HepG2 (cell line): Measurements from ENCODE around the gene EPS8L1. TPM values are rescaled to one million over a fixed set of nuclear protein-coding genes. Genes with fewer than 3 reads are reported as not detected.

ENCODE experiments used
- BATF2 ChIP-seq: sonication (generic); formaldehyde crosslinking; IDR thresholded peaks from 2 replicates; pipeline ENCODE4 v1.8.0; 2022; ENCODE audit warnings: mild to moderate bottlenecking, missing genetic modification reagents, moderate library complexity
- HES4 ChIP-seq: sonication (generic); formaldehyde crosslinking; IDR thresholded peaks from 2 replicates; pipeline ENCODE4 v1.9.0; 2021; ENCODE audit warnings: mild to moderate bottlenecking, missing genetic modification reagents, borderline replicate concordance
- HNRNPLL ChIP-seq: fragments of 200-400 bp; formaldehyde crosslinking; IDR thresholded peaks from 2 replicates; pipeline ENCODE4 v1.6.1; 2017; ENCODE audit warnings: mild to moderate bottlenecking, low read depth, low read length; ENCODE audit not compliant: poor library complexity, severe bottlenecking
- MTF1 ChIP-seq: sonication (generic); formaldehyde crosslinking; IDR thresholded peaks from 2 replicates; pipeline ENCODE4 v1.5.0; 2020; ENCODE audit warnings: missing genetic modification reagents
- NFRKB ChIP-seq: fragments of 450-650 bp; IDR thresholded peaks from 2 replicates; pipeline ENCODE4 v1.6.1; 2017
- ZFP90 ChIP-seq: sonication (generic); formaldehyde crosslinking; IDR thresholded peaks from 2 replicates; pipeline ENCODE4 v1.8.0; 2022; ENCODE audit warnings: missing genetic modification reagents, mild to moderate bottlenecking, inconsistent platforms, borderline replicate concordance
- ZNF124 ChIP-seq: sonication (generic); formaldehyde crosslinking; IDR thresholded peaks from 2 replicates; pipeline ENCODE4 v1.4.0; 2020; ENCODE audit warnings: missing genetic modification reagents
- ZNF382 ChIP-seq: sonication (generic); formaldehyde crosslinking; IDR thresholded peaks from 2 replicates; pipeline ENCODE4 v1.5.0; 2020; ENCODE audit warnings: missing genetic modification reagents, mild to moderate bottlenecking, borderline replicate concordance
- ZNF547 ChIP-seq: sonication (generic); formaldehyde crosslinking; IDR thresholded peaks from 2 replicates; pipeline ENCODE4 v1.5.1; 2020; ENCODE audit warnings: mild to moderate bottlenecking, missing genetic modification reagents
- ZNF564 ChIP-seq: sonication (generic); formaldehyde crosslinking; IDR thresholded peaks from 2 replicates; pipeline ENCODE4 v1.8.1; 2023; ENCODE audit warnings: mild to moderate bottlenecking, missing genetic modification reagents
- ZNF678 ChIP-seq: sonication (generic); formaldehyde crosslinking; IDR thresholded peaks from 2 replicates; pipeline ENCODE4 v1.4.0; 2020; ENCODE audit warnings: mild to moderate bottlenecking, missing genetic modification reagents
- polyA plus RNA-seq, 8 experiments: library from polyadenylated mRNA; depleted of rRNA in 3 of 8; stranded (reverse) in 7 of 8; unstranded in 1 of 8; fragments of >200 nt; fragmentation: Illumina TruSeq in 4 of 8; extraction: Trizol in 4 of 8; gene quantifications; 2 replicates each; pipeline versions ENCODE4 v1.2.1 to v1.2.3, GENCODE V29; 2011 to 2016; ENCODE audit warnings: low read depth in 4 of 8, missing spikeins in 1 of 8, mixed read lengths in 1 of 8; ENCODE audit not compliant: insufficient read depth in 1 of 8
- total RNA-seq, 5 experiments: library from RNA; depleted of rRNA; stranded (reverse); fragments of >200 nt; fragmentation: Illumina TruSeq; extraction: Trizol; gene quantifications; 2 replicates each; pipeline ENCODE4 v1.2.3, GENCODE V29; 2016; ENCODE audit warnings: low read depth in 1 of 5
- TF ChIP-seq, protein P1 (sequence below): sonication (generic); formaldehyde crosslinking; IDR thresholded peaks from 2 replicates; pipeline ENCODE4 v1.8.1; 2022; ENCODE audit warnings: low read depth, mild to moderate bottlenecking, missing genetic modification reagents
- TF ChIP-seq, protein P2 (sequence below), 2 experiments: fragments of 450-650 bp in 1 of 2; sonication (generic) in 1 of 2; formaldehyde crosslinking in 1 of 2; IDR thresholded peaks; 2 replicates each; pipeline versions ENCODE4 v1.6.1 to v1.8.0; 2016 to 2022; ENCODE audit warnings: antibody characterized with exemption in 1 of 2, mild to moderate bottlenecking in 1 of 2, missing genetic modification reagents in 1 of 2
- TF ChIP-seq, protein P3 (sequence below): sonication (generic); formaldehyde crosslinking; IDR thresholded peaks from 2 replicates; pipeline ENCODE4 v1.5.1; 2020; ENCODE audit warnings: mild to moderate bottlenecking, moderate library complexity, missing genetic modification reagents

Gene EPS8L1
- total and polyA plus RNA-seq, 2 of the 13 experiments (the other 11 are each of a cell fraction or from before 2014, with no cell fraction given) = 3.0 to 6.3 TPM

GRCh38 chr19:55080968-55081769, 5.5 kb downstream of the EPS8L1 start (continued):
- TF ChIP-seq, protein P1, sequence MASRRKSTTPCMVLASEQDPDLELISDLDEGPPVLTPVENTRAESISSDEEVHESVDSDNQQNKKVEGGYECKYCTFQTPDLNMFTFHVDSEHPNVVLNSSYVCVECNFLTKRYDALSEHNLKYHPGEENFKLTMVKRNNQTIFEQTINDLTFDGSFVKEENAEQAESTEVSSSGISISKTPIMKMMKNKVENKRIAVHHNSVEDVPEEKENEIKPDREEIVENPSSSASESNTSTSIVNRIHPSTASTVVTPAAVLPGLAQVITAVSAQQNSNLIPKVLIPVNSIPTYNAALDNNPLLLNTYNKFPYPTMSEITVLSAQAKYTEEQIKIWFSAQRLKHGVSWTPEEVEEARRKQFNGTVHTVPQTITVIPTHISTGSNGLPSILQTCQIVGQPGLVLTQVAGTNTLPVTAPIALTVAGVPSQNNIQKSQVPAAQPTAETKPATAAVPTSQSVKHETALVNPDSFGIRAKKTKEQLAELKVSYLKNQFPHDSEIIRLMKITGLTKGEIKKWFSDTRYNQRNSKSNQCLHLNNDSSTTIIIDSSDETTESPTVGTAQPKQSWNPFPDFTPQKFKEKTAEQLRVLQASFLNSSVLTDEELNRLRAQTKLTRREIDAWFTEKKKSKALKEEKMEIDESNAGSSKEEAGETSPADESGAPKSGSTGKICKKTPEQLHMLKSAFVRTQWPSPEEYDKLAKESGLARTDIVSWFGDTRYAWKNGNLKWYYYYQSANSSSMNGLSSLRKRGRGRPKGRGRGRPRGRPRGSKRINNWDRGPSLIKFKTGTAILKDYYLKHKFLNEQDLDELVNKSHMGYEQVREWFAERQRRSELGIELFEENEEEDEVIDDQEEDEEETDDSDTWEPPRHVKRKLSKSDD = no peak
- no peak for TF ChIP-seq MTF1
- no peak for TF ChIP-seq ZNF547
- peak; percentile 14 for TF ChIP-seq HNRNPLL
- TF ChIP-seq ZNF678 = peak; percentile 52; the same call in 1 of the 2 replicates
- no peak for TF ChIP-seq ZNF382 (CRISPR knock-in tag)
- TF ChIP-seq ZNF564 (CRISPR knock-in tag) = no peak
- no peak for TF ChIP-seq HES4 (CRISPR knock-in tag)
- TF ChIP-seq, protein P2, sequence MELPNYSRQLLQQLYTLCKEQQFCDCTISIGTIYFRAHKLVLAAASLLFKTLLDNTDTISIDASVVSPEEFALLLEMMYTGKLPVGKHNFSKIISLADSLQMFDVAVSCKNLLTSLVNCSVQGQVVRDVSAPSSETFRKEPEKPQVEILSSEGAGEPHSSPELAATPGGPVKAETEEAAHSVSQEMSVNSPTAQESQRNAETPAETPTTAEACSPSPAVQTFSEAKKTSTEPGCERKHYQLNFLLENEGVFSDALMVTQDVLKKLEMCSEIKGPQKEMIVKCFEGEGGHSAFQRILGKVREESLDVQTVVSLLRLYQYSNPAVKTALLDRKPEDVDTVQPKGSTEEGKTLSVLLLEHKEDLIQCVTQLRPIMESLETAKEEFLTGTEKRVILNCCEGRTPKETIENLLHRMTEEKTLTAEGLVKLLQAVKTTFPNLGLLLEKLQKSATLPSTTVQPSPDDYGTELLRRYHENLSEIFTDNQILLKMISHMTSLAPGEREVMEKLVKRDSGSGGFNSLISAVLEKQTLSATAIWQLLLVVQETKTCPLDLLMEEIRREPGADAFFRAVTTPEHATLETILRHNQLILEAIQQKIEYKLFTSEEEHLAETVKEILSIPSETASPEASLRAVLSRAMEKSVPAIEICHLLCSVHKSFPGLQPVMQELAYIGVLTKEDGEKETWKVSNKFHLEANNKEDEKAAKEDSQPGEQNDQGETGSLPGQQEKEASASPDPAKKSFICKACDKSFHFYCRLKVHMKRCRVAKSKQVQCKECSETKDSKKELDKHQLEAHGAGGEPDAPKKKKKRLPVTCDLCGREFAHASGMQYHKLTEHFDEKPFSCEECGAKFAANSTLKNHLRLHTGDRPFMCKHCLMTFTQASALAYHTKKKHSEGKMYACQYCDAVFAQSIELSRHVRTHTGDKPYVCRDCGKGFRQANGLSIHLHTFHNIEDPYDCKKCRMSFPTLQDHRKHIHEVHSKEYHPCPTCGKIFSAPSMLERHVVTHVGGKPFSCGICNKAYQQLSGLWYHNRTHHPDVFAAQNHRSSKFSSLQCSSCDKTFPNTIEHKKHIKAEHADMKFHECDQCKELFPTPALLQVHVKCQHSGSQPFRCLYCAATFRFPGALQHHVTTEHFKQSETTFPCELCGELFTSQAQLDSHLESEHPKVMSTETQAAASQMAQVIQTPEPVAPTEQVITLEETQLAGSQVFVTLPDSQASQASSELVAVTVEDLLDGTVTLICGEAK (IDR thresholded peaks at IDR 0.05) = no peak
- TF ChIP-seq, protein P2 (CRISPR knock-in tag; IDR thresholded peaks at IDR 0.05) = no peak; the same call in 1 of the 2 replicates
- no peak for TF ChIP-seq BATF2 (CRISPR knock-in tag)
- TF ChIP-seq, protein P3, sequence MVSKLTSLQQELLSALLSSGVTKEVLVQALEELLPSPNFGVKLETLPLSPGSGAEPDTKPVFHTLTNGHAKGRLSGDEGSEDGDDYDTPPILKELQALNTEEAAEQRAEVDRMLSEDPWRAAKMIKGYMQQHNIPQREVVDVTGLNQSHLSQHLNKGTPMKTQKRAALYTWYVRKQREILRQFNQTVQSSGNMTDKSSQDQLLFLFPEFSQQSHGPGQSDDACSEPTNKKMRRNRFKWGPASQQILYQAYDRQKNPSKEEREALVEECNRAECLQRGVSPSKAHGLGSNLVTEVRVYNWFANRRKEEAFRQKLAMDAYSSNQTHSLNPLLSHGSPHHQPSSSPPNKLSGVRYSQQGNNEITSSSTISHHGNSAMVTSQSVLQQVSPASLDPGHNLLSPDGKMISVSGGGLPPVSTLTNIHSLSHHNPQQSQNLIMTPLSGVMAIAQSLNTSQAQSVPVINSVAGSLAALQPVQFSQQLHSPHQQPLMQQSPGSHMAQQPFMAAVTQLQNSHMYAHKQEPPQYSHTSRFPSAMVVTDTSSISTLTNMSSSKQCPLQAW (CRISPR knock-in tag) = peak; percentile 55; the same call in 1 of the 2 replicates
- TF ChIP-seq ZFP90 (CRISPR knock-in tag) = peak; percentile 20; the same call in 1 of the 2 replicates
- no peak for TF ChIP-seq NFRKB
- TF ChIP-seq ZNF124 = no peak
